HG02981 (cell line): Measurements from ENCODE around the gene PCSK2.

Source experiments
- ATAC-seq: cut with Tn5 transposase; IDR thresholded peaks from one replicate; pipeline ENCODE4 v1.9.1; 2021; ENCODE audit warnings: mild to moderate bottlenecking, moderate library complexity; ENCODE audit not compliant: unreplicated experiment

PCSK2 gene

GRCh38 chr20:17248224-17248623 lies 21.4 kb downstream of the PCSK2 start:
- ATAC-seq: no peak

- no peak for ATAC-seq
These were observed 35.9 kb downstream of the PCSK2 start for GRCh38 chr20:17262786-17263185.

GRCh38 chr20:17273717-17274116 lies 46.9 kb downstream of the PCSK2 start:
- ATAC-seq: no peak

- ATAC-seq: no peak
These were observed 49.3 kb downstream of the PCSK2 start for GRCh38 chr20:17276101-17276500.

GRCh38 chr20:17281478-17281877 lies 54.6 kb downstream of the PCSK2 start:
- ATAC-seq: no peak

GRCh38 chr20:17282501-17282900 lies 55.7 kb downstream of the PCSK2 start:
- ATAC-seq: no peak

- ATAC-seq: no peak
These were observed 60.7 kb downstream of the PCSK2 start for GRCh38 chr20:17287503-17287902.

GRCh38 chr20:17287998-17288397 lies 61.2 kb downstream of the PCSK2 start:
- no peak for ATAC-seq

- no peak for ATAC-seq
These were observed 68.4 kb downstream of the PCSK2 start for GRCh38 chr20:17295151-17295726.

GRCh38 chr20:17295991-17296390 lies 69.2 kb downstream of the PCSK2 start:
- ATAC-seq: no peak

- ATAC-seq: no peak
These were observed 71.3 kb downstream of the PCSK2 start for GRCh38 chr20:17298171-17298570.

GRCh38 chr20:17298751-17299150 lies 71.9 kb downstream of the PCSK2 start:
- no peak for ATAC-seq

GRCh38 chr20:17300113-17300512 lies 73.3 kb downstream of the PCSK2 start:
- no peak for ATAC-seq

- no peak for ATAC-seq
These were observed 77.9 kb downstream of the PCSK2 start for GRCh38 chr20:17304774-17305173.

GRCh38 chr20:17306427-17306826 lies 79.6 kb downstream of the PCSK2 start:
- ATAC-seq: no peak

- ATAC-seq: no peak
These were observed 87.4 kb downstream of the PCSK2 start for GRCh38 chr20:17314264-17314663.

- no peak for ATAC-seq
These were observed 88.8 kb downstream of the PCSK2 start for GRCh38 chr20:17315407-17316231.

- ATAC-seq: no peak
These were observed 89.6 kb downstream of the PCSK2 start for GRCh38 chr20:17316316-17317038.

GRCh38 chr20:17317341-17317740 lies 90.5 kb downstream of the PCSK2 start:
- no peak for ATAC-seq

- ATAC-seq: no peak
These were observed 93.6 kb downstream of the PCSK2 start for GRCh38 chr20:17320456-17320855.

- ATAC-seq: no peak
These were observed 99.3 kb downstream of the PCSK2 start for GRCh38 chr20:17326096-17326495.
